ENCODE results near the gene FIGN. TPM values are rescaled to one million over a fixed set of nuclear protein-coding genes. Genes with fewer than 3 reads are reported as not detected.

The FIGN gene
- total and polyA plus RNA-seq, 2 experiments from 2014 or later, result 1.4 to 4.5 TPM

DNA sequence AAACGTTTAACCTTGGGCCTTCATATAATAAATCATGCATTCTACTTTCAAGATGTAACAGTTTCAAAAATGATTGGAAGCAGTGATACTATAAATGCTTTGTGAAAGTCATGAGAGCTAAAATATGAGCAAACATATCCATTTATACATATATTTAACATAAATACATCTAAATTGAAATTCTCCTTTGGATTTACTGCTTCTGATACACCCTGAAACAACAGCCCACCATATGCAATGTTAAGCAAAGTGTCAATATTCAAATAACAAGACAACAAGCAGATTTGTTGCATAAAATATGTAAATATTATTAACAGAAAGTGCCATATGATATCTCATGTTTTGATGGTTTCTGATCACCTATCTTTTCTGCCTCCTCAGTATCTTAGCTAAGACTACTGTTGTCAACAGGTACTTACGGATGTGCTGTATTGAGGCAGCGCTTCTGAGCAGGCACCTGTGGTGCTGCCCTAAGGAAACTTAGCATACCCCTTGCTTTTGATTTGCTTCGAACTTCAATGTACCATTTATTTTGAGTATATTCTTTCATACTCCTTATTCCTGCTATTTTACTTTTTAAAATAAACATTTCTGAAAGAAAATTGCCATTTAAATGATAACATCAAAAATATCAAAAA is 6.1 kb downstream of the FIGN start:
- peaks cover 59% of the 10 kb centered on the region for H3K79me2 ChIP-seq
- no peak overlapping the region for H3K4me3 ChIP-seq
- no peak overlapping the region for H2AFZ ChIP-seq
- DNase-seq (ENCODE audit: low spot score), result no peak
- H3K36me3 ChIP-seq (replicated peaks; ENCODE audit: insufficient read depth, low read depth), result no peaks in the 10 kb centered on the region
- no peak overlapping the region for H3K27ac ChIP-seq
- H3K9me2 ChIP-seq (replicated peaks; ENCODE audit: insufficient read depth), result no peaks in the 10 kb centered on the region
- TF ChIP-seq EZH2 (IDR thresholded peaks at IDR 0.05; ENCODE audit: borderline replicate concordance), result no peak
- TF ChIP-seq, protein P1, sequence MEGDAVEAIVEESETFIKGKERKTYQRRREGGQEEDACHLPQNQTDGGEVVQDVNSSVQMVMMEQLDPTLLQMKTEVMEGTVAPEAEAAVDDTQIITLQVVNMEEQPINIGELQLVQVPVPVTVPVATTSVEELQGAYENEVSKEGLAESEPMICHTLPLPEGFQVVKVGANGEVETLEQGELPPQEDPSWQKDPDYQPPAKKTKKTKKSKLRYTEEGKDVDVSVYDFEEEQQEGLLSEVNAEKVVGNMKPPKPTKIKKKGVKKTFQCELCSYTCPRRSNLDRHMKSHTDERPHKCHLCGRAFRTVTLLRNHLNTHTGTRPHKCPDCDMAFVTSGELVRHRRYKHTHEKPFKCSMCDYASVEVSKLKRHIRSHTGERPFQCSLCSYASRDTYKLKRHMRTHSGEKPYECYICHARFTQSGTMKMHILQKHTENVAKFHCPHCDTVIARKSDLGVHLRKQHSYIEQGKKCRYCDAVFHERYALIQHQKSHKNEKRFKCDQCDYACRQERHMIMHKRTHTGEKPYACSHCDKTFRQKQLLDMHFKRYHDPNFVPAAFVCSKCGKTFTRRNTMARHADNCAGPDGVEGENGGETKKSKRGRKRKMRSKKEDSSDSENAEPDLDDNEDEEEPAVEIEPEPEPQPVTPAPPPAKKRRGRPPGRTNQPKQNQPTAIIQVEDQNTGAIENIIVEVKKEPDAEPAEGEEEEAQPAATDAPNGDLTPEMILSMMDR (IDR thresholded peaks at IDR 0.05; ENCODE audit: poor library complexity), result no peak
- no peak for TF ChIP-seq EZH2phosphoT487 (IDR thresholded peaks at IDR 0.05; ENCODE audit: low read depth, severe bottlenecking, unreplicated experiment)
- no peaks in the 10 kb centered on the region for H3K27me3 ChIP-seq
- H3K4me2 ChIP-seq, result no peak overlapping the region
- 90% methylated on average over 4 of the region's 4 CpGs for WGBS (ENCODE audit: low lambda C conversion rate, missing lambda C conversion rate)
- no peaks in the 10 kb centered on the region for H4K20me1 ChIP-seq (ENCODE audit: insufficient read depth, poor library complexity, severe bottlenecking)
- H3K9me3 ChIP-seq (ENCODE audit: low read depth), result no peaks in the 10 kb centered on the region
- no peaks in the 10 kb centered on the region for H3K4me1 ChIP-seq (ENCODE audit: insufficient read depth)

DNA sequence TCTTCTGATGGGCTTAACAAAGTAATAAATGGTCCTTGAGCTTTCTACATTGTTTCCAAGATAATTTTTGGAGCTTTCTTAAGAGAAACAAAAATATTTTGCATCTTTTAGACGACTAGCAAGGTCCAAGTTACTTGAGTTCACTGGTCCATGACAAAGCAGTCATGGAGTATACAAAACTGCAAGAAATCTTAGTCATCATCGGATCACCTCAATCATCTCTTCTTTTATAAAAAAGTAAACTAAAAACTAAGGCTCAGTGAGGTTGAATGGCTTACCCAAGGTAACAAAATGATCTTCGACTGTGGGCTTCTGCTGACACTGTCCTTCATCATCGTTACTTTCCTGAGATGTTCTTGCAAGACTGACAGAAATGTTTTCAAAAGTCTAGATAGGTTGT is 11.9 kb downstream of the FIGN start:
- Histone ChIP-seq H2AFZ (no peak overlapping the region), H3K27me3 (no peaks in the 10 kb centered on the region), H3K4me2 (no peak overlapping the region), H3K36me3 (replicated peaks; ENCODE audit: insufficient read depth, low read depth) (no peaks in the 10 kb centered on the region), H4K20me1 (ENCODE audit: insufficient read depth, poor library complexity, severe bottlenecking) (no peaks in the 10 kb centered on the region), H3K27ac (no peak overlapping the region), H3K9me3 (ENCODE audit: low read depth) (no peaks in the 10 kb centered on the region), H3K79me2 (peaks cover 20% of the 10 kb centered on the region), H3K9me2 (replicated peaks; ENCODE audit: insufficient read depth) (no peaks in the 10 kb centered on the region), H3K4me1 (ENCODE audit: insufficient read depth) (no peaks in the 10 kb centered on the region), H3K4me3 (no peak overlapping the region)
- TF ChIP-seq EZH2phosphoT487 (IDR thresholded peaks at IDR 0.05; ENCODE audit: low read depth, severe bottlenecking, unreplicated experiment), result no peak
- no peak for TF ChIP-seq EZH2 (IDR thresholded peaks at IDR 0.05; ENCODE audit: borderline replicate concordance)
- TF ChIP-seq, protein P1 (IDR thresholded peaks at IDR 0.05; ENCODE audit: poor library complexity), result no peak
- 97% methylated on average over 4 of the region's 4 CpGs for WGBS (ENCODE audit: low lambda C conversion rate, missing lambda C conversion rate)
- no peak for DNase-seq (ENCODE audit: low spot score)

DNA sequence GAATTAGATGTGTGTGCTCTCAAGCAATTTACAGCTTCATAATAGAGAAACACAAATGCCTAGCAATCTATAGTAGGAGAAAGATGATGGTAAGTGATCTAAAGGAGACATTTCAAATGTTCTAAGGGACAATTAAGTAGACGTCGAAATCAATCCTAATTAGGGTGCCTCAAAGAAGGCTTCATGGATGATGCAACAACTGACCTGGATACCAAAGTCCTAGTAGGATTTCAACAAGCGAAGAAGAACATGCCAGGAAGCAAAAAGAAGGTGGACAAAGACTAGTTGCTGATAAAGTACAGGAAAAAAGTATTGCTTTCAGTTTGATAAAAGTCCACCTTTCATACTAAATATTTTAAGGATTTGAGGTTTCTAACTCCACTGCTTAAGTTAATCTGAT is 12.5 kb downstream of the FIGN start:
- no peaks in the 10 kb centered on the region for H3K4me1 ChIP-seq (ENCODE audit: insufficient read depth)
- no peaks in the 10 kb centered on the region for H3K9me2 ChIP-seq (replicated peaks; ENCODE audit: insufficient read depth)
- no peaks in the 10 kb centered on the region for H3K9me3 ChIP-seq (ENCODE audit: low read depth)
- peaks cover 16% of the 10 kb centered on the region for H3K79me2 ChIP-seq
- H3K27me3 ChIP-seq, result no peaks in the 10 kb centered on the region
- H3K4me3 ChIP-seq, result no peak overlapping the region
- H2AFZ ChIP-seq, result no peak overlapping the region
- no peaks in the 10 kb centered on the region for H3K36me3 ChIP-seq (replicated peaks; ENCODE audit: insufficient read depth, low read depth)
- no peak overlapping the region for H3K27ac ChIP-seq
- H3K4me2 ChIP-seq, result no peak overlapping the region
- no peak for TF ChIP-seq EZH2 (IDR thresholded peaks at IDR 0.05; ENCODE audit: borderline replicate concordance)
- no peak for TF ChIP-seq EZH2phosphoT487 (IDR thresholded peaks at IDR 0.05; ENCODE audit: low read depth, severe bottlenecking, unreplicated experiment)
- no peaks in the 10 kb centered on the region for H4K20me1 ChIP-seq (ENCODE audit: insufficient read depth, poor library complexity, severe bottlenecking)
- DNase-seq (ENCODE audit: low spot score), result no peak
- 92% methylated on average over 3 of the region's 3 CpGs for WGBS (ENCODE audit: low lambda C conversion rate, missing lambda C conversion rate)

DNA sequence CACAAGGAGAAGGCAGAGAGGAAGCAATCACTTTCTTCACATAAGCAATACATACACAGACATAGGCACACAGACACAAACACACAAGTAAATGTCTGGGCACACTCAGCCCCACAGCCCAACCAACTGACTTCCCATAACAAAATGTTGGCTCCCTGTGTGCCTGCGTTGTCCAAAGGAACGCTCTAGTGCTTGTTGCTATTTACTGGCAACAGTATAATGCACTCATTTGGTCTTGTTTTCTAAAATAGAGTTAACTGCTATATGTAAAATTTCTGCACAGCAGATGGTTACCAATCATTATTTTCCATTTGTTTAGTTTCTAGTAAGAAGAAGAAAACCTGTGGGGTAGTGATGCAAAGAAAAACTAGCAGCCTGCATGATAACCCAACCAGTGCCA is 16.5 kb downstream of the FIGN start:
- no peaks in the 10 kb centered on the region for H3K9me2 ChIP-seq (replicated peaks; ENCODE audit: insufficient read depth)
- peaks cover 14% of the 10 kb centered on the region for H3K79me2 ChIP-seq
- H3K4me1 ChIP-seq (ENCODE audit: insufficient read depth), result peaks cover 21% of the 10 kb centered on the region
- no peaks in the 10 kb centered on the region for H4K20me1 ChIP-seq (ENCODE audit: insufficient read depth, poor library complexity, severe bottlenecking)
- H3K27ac ChIP-seq, result no peak overlapping the region
- no peak overlapping the region for H3K4me3 ChIP-seq
- H3K9me3 ChIP-seq (ENCODE audit: low read depth), result no peaks in the 10 kb centered on the region
- H3K4me2 ChIP-seq, result no peak overlapping the region
- no peak overlapping the region for H2AFZ ChIP-seq
- H3K36me3 ChIP-seq (replicated peaks; ENCODE audit: insufficient read depth, low read depth), result no peaks in the 10 kb centered on the region
- DNase-seq (ENCODE audit: low spot score), result no peak
- TF ChIP-seq, protein P1 (IDR thresholded peaks at IDR 0.05; ENCODE audit: poor library complexity), result no peak
- TF ChIP-seq EZH2 (IDR thresholded peaks at IDR 0.05; ENCODE audit: borderline replicate concordance), result no peak
- no peak for TF ChIP-seq EZH2phosphoT487 (IDR thresholded peaks at IDR 0.05; ENCODE audit: low read depth, severe bottlenecking, unreplicated experiment)
- H3K27me3 ChIP-seq, result no peaks in the 10 kb centered on the region
- 93% methylated on average over 2 of the region's 2 CpGs for WGBS (ENCODE audit: low lambda C conversion rate, missing lambda C conversion rate)

Measured in hepatocyte (in vitro differentiated cells).